Panc1 (cell line): ENCODE data around the gene SETDB2. TPM values are rescaled to one million over a fixed set of nuclear protein-coding genes. Genes with fewer than 3 reads are reported as not detected.

Source experiments
- ATAC-seq: fragments of 200-7000 bp; cut with Tn5 transposase; 2 replicates; pipeline ENCODE4 v1.9.1; 2020; ENCODE audit warnings: mild to moderate bottlenecking, moderate library complexity
- BruUV-seq: library from RNA; stranded (reverse); fragments of 400-500 nt; replicated peaks from 2 replicates; lab custom pipeline; 2021; lab: Mats Ljungman, UMichigan
- CTCF ChIA-PET: fragments of 300-600 bp; sonication (Branson Sonifier 250); formaldehyde crosslinking; loops from one replicate; lab custom pipeline; 2022; ENCODE audit warnings: antibody characterized with exemption; lab: Charles Lee
- POLR2A ChIA-PET: fragments of 300-600 bp; sonication (Branson Sonifier 250); formaldehyde crosslinking; loops from one replicate; lab custom pipeline; 2022; ENCODE audit warnings: antibody characterized with exemption; lab: Charles Lee
- DNase-seq: peaks from one replicate; pipeline ENCODE4 v3.0.0-alpha.2; 2010; ENCODE audit warnings: low read depth, low spot score
- H3K27ac ChIP-seq: 2 replicates; pipeline ENCODE4 v1.5.1; 2011; ENCODE audit warnings: mild to moderate bottlenecking, low read length, inconsistent platforms
- H3K27me3 ChIP-seq: fragments of 200-500 bp; sonication (Bioruptor generic); 2 replicates; pipeline ENCODE4 v1.6.0; 2014; ENCODE audit warnings: low read length, inconsistent platforms; ENCODE audit not compliant: control insufficient read depth, insufficient read depth
- H3K36me3 ChIP-seq: fragments of 200-500 bp; sonication (Bioruptor generic); 2 replicates; pipeline ENCODE4 v1.5.1; 2014; ENCODE audit warnings: inconsistent platforms, mild to moderate bottlenecking, low read length, moderate library complexity; ENCODE audit not compliant: control insufficient read depth, insufficient read depth
- H3K4me1 ChIP-seq: 2 replicates; pipeline ENCODE4 v1.5.1; 2011; ENCODE audit warnings: inconsistent platforms, mild to moderate bottlenecking, low read length, moderate library complexity; ENCODE audit not compliant: control insufficient read depth, insufficient read depth
- H3K4me3 ChIP-seq, 2 experiments: 2 replicates each; pipeline ENCODE4 v1.5.1; 2011 to 2012; ENCODE audit warnings: low read depth in 2 of 2, low read length in 2 of 2, mild to moderate bottlenecking in 2 of 2, inconsistent platforms in 1 of 2, moderate library complexity in 1 of 2
- H3K9me3 ChIP-seq: fragments of 200-500 bp; sonication (Bioruptor generic); 2 replicates; pipeline ENCODE4 v1.5.1; 2014; ENCODE audit warnings: low read depth, mild to moderate bottlenecking, inconsistent platforms, low read length, moderate library complexity; ENCODE audit not compliant: control insufficient read depth, insufficient read depth
- POLR2AphosphoS5 ChIP-seq: IDR thresholded peaks from 2 replicates; pipeline ENCODE4 v1.6.1; 2012; ENCODE audit warnings: mild to moderate bottlenecking, low read depth, low read length, moderate library complexity
- REST ChIP-seq, 2 experiments: IDR thresholded peaks; 2 replicates each; pipeline ENCODE4 v1.6.1; 2011 to 2012; ENCODE audit warnings: low read depth in 2 of 2, control low read depth in 1 of 2, low read length in 1 of 2, mild to moderate bottlenecking in 1 of 2, moderate library complexity in 1 of 2; ENCODE audit not compliant: insufficient read depth in 1 of 2
- SIN3A ChIP-seq: IDR thresholded peaks from 2 replicates; pipeline ENCODE4 v1.6.1; 2012; ENCODE audit warnings: low read depth, mild to moderate bottlenecking, low read length, moderate library complexity, borderline replicate concordance; ENCODE audit not compliant: insufficient read depth
- TCF7L2 ChIP-seq: IDR thresholded peaks from 2 replicates; pipeline ENCODE4 v1.6.1; 2011; ENCODE audit warnings: mild to moderate bottlenecking, low read depth, low read length, inconsistent platforms
- in situ Hi-C: cut with HindIII; loops from 2 replicates; pipeline ENCODE4 v1.10.0; 2016; ENCODE audit warnings: low sequenced_read_pairs, low pct_unique_long_range_greater_than_20kb
- intact Hi-C: fragments of 100-400 bp; cut with micrococcal nuclease; formaldehyde crosslinking; loops from one replicate; pipeline ENCODE4 v1.10.0; 2022; ENCODE audit not compliant: unreplicated experiment
- total RNA-seq: library from RNA; stranded (reverse); gene quantifications from one replicate; pipeline ENCODE4 v1.2.1, GENCODE V29; 2021; ENCODE audit not compliant: unreplicated experiment
- TF ChIP-seq, protein P1 (sequence below): fragments of 450-650 bp; IDR thresholded peaks from 2 replicates; pipeline ENCODE4 v1.5.1; 2017; ENCODE audit warnings: mild to moderate bottlenecking

SETDB2 gene
- total RNA-seq, 1 experiment from 2014 or later, result 6.1 TPM

GRCh38 chr13:49524740-49525501, 80.8 kb downstream of the SETDB2 start:
- CTCF ChIA-PET, result no interaction called here
- no peak for ATAC-seq

GRCh38 chr13:49527123-49527522, 83.0 kb downstream of the SETDB2 start:
- Histone ChIP-seq H3K9me3 (no peaks in the 10 kb centered on the region), H3K36me3 (no peaks in the 10 kb centered on the region), H3K27me3 (no peaks in the 10 kb centered on the region), H3K4me3 (no peak overlapping the region), H3K4me1 (no peaks in the 10 kb centered on the region), H3K27ac (no peak overlapping the region)
- in situ Hi-C loops, result no loop called here
- intact Hi-C loops, result no loop called here
- DNase-seq (no peak), ATAC-seq (no peak)
- no TSS peak for BruUV-seq
- ChIA-PET POLR2A (no interaction called here), CTCF (no interaction called here)
- TF ChIP-seq, protein P1, sequence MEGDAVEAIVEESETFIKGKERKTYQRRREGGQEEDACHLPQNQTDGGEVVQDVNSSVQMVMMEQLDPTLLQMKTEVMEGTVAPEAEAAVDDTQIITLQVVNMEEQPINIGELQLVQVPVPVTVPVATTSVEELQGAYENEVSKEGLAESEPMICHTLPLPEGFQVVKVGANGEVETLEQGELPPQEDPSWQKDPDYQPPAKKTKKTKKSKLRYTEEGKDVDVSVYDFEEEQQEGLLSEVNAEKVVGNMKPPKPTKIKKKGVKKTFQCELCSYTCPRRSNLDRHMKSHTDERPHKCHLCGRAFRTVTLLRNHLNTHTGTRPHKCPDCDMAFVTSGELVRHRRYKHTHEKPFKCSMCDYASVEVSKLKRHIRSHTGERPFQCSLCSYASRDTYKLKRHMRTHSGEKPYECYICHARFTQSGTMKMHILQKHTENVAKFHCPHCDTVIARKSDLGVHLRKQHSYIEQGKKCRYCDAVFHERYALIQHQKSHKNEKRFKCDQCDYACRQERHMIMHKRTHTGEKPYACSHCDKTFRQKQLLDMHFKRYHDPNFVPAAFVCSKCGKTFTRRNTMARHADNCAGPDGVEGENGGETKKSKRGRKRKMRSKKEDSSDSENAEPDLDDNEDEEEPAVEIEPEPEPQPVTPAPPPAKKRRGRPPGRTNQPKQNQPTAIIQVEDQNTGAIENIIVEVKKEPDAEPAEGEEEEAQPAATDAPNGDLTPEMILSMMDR, result no peak
- TF ChIP-seq REST (IDR thresholded peaks at IDR 0.05; ENCODE audit: insufficient read depth in 1 of 2, low read depth in 2 of 2, low read length in 1 of 2), result no peak
- TF ChIP-seq SIN3A, result no peak
- TF ChIP-seq TCF7L2, result no peak
- no peak for TF ChIP-seq POLR2AphosphoS5

More at GRCh38 chr13:49524740-49525501, 80.8 kb downstream of the SETDB2 start:
- no peak for TF ChIP-seq SIN3A
- Histone ChIP-seq H3K4me1 (no peaks in the 10 kb centered on the region), H3K9me3 (no peaks in the 10 kb centered on the region), H3K36me3 (no peaks in the 10 kb centered on the region), H3K4me3 (no peak overlapping the region), H3K27me3 (no peaks in the 10 kb centered on the region), H3K27ac (no peak overlapping the region)
- BruUV-seq, result no TSS peak
- in situ Hi-C loops (no loop called here), intact Hi-C loops (no loop called here)
- DNase-seq, result no peak
- POLR2A ChIA-PET, result no interaction called here

GRCh38 chr13:49528161-49528560, 84.1 kb downstream of the SETDB2 start:
- Histone ChIP-seq H3K27me3 (no peaks in the 10 kb centered on the region), H3K4me3 (no peak overlapping the region), H3K9me3 (no peaks in the 10 kb centered on the region), H3K4me1 (no peaks in the 10 kb centered on the region), H3K36me3 (no peaks in the 10 kb centered on the region; the same call in 1 of the 2 replicates), H3K27ac (no peak overlapping the region)
- intact Hi-C loops, result no loop called here
- TF ChIP-seq, protein P1, result no peak
- no peak for TF ChIP-seq REST (IDR thresholded peaks at IDR 0.05; ENCODE audit: insufficient read depth in 1 of 2, low read depth in 2 of 2, low read length in 1 of 2)
- no peak for TF ChIP-seq POLR2AphosphoS5
- TF ChIP-seq SIN3A, result no peak
- TF ChIP-seq TCF7L2, result no peak
- POLR2A ChIA-PET, result no interaction called here
- ATAC-seq, result no peak
- DNase-seq, result no peak
- no TSS peak for BruUV-seq
- CTCF ChIA-PET, result no interaction called here
- in situ Hi-C loops, result no loop called here
